Smooth muscle cell (in vitro differentiated cells): ENCODE data around the gene GAS6. TPM values are rescaled to one million over a fixed set of nuclear protein-coding genes. Genes with fewer than 3 reads are reported as not detected.

Source experiments
- DNase-seq: peaks from one replicate; lab custom pipeline; 2025; ENCODE audit not compliant: unreplicated experiment; lab: John Stamatoyannopoulos, UW
- H2AFZ ChIP-seq: fragments of 200-600 bp; sonication (generic); 2 replicates; pipeline ENCODE4 v1.6.0; 2016; ENCODE audit warnings: antibody characterized with exemption, low read depth, mild to moderate bottlenecking
- H3F3A ChIP-seq: fragments of 200-600 bp; sonication (generic); 2 replicates; pipeline ENCODE4 v1.6.0; 2017; ENCODE audit warnings: antibody characterized with exemption, low read depth
- H3K27ac ChIP-seq: fragments of 200-600 bp; sonication (generic); 2 replicates; pipeline ENCODE4 v1.5.1; 2016; ENCODE audit warnings: low read depth, mild to moderate bottlenecking
- H3K27me3 ChIP-seq: fragments of 200-600 bp; sonication (generic); 2 replicates; pipeline ENCODE4 v1.6.1; 2016; ENCODE audit warnings: low read depth, mild to moderate bottlenecking
- H3K36me3 ChIP-seq: fragments of 200-600 bp; sonication (generic); 2 replicates; pipeline ENCODE4 v1.5.1; 2016; ENCODE audit warnings: low read depth
- H3K4me1 ChIP-seq: fragments of 200-600 bp; sonication (generic); 2 replicates; pipeline ENCODE4 v1.5.1; 2016; ENCODE audit warnings: low read depth
- H3K4me2 ChIP-seq: fragments of 200-600 bp; sonication (generic); 2 replicates; pipeline ENCODE4 v1.6.0; 2016; ENCODE audit warnings: mild to moderate bottlenecking
- H3K4me3 ChIP-seq: fragments of 200-600 bp; sonication (generic); 2 replicates; pipeline ENCODE4 v1.5.1; 2016; ENCODE audit warnings: mild to moderate bottlenecking
- H3K79me2 ChIP-seq: fragments of 200-600 bp; sonication (generic); 2 replicates; pipeline ENCODE4 v1.6.0; 2016; ENCODE audit warnings: low read depth, mild to moderate bottlenecking
- H3K9ac ChIP-seq: fragments of 200-600 bp; sonication (generic); 2 replicates; pipeline ENCODE4 v1.6.0; 2016; ENCODE audit warnings: low read depth
- H3K9me3 ChIP-seq: fragments of 200-600 bp; sonication (generic); replicated peaks from 2 replicates; pipeline ENCODE4 v1.5.1; 2016; ENCODE audit warnings: low read depth
- H4K20me1 ChIP-seq: fragments of 200-600 bp; sonication (generic); 2 replicates; pipeline ENCODE4 v1.6.0; 2016; ENCODE audit warnings: low read depth
- CTCF ChIP-seq: fragments of 200-600 bp; sonication (generic); IDR thresholded peaks from 2 replicates; pipeline ENCODE4 v1.5.1; 2017; ENCODE audit warnings: borderline replicate concordance, mild to moderate bottlenecking, antibody characterized with exemption; ENCODE audit not compliant: insufficient read depth, poor library complexity, severe bottlenecking
- WGBS: methylation state at CpG from one replicate; pipeline ENCODE4 v1.1.7; 2016; ENCODE audit warnings: low lambda C conversion rate; 5-methylcytosine and 5-hydroxymethylcytosine counted together
- polyA plus RNA-seq: library from polyadenylated mRNA; unstranded; fragments of >200 nt; fragmentation: Nextera tagmentation; extraction: Ambion mirVana; gene quantifications from 2 replicates; pipeline ENCODE4 v1.2.1, GENCODE V29; 2016
- total RNA-seq: library from RNA; depleted of rRNA; stranded (reverse); fragments of >200 nt; gene quantifications from 2 replicates; pipeline ENCODE4 v1.2.3, GENCODE V29; 2014

GAS6 gene
- total and polyA plus RNA-seq, 2 experiments from 2014 or later = 21.7 to 45.2 TPM

DNA sequence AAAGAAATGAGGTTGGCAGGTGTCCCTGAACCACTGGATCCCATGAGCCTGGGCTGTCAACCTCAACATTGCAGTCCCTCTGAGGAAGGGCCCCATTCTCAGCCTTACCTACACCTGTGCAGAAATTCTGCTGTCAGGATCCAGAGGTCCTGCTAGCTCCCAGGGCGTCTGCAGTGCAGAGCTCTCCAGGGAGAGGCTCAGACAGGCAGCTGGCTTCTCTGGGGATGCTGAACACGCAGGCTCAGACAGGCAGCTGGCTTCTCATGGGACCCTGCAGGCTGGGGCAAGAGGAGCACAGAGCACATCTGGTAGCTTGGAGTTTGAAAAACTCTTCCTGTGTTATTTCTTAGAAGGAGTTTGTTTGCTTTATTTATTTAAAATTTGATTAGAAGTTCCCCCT lies 53.9 kb downstream of the GAS6 start:
- Histone ChIP-seq H4K20me1 (no peaks in the 10 kb centered on the region), H3F3A (no peaks in the 10 kb centered on the region), H3K9me3 (no peaks in the 10 kb centered on the region), H3K36me3 (no peaks in the 10 kb centered on the region), H3K27me3 (no peaks in the 10 kb centered on the region), H3K79me2 (no peaks in the 10 kb centered on the region), H3K4me2 (no peak overlapping the region), H3K9ac (no peak overlapping the region), H3K27ac (no peak overlapping the region), H3K4me1 (peaks cover 6% of the 10 kb centered on the region), H2AFZ (no peak overlapping the region), H3K4me3 (no peak overlapping the region)
- DNase-seq = no peak
- TF ChIP-seq CTCF = no peak
- WGBS = 77% methylated on average over 2 of the region's 2 CpGs

GRCh38 chr13:113808058-113808834 lies 55.6 kb downstream of the GAS6 start:
- WGBS = 77% methylated on average over 12 of the region's 12 CpGs
- Histone ChIP-seq H3K4me1 (no peaks in the 10 kb centered on the region), H3K79me2 (no peaks in the 10 kb centered on the region), H3K9ac (no peak overlapping the region), H3K36me3 (no peaks in the 10 kb centered on the region), H3K4me2 (no peak overlapping the region), H3F3A (no peaks in the 10 kb centered on the region), H3K4me3 (no peak overlapping the region), H3K27me3 (no peaks in the 10 kb centered on the region), H3K27ac (no peak overlapping the region), H2AFZ (no peak overlapping the region), H4K20me1 (no peaks in the 10 kb centered on the region), H3K9me3 (no peaks in the 10 kb centered on the region)
- no peak for TF ChIP-seq CTCF
- no peak for DNase-seq

- Histone ChIP-seq H4K20me1 (no peaks in the 10 kb centered on the region), H3K4me1 (peaks cover 6% of the 10 kb centered on the region), H3F3A (no peaks in the 10 kb centered on the region), H3K4me2 (no peak overlapping the region), H3K4me3 (no peak overlapping the region), H2AFZ (no peak overlapping the region), H3K9me3 (no peaks in the 10 kb centered on the region), H3K79me2 (no peaks in the 10 kb centered on the region), H3K9ac (no peak overlapping the region), H3K27me3 (no peaks in the 10 kb centered on the region), H3K36me3 (no peaks in the 10 kb centered on the region), H3K27ac (no peak overlapping the region)
- DNase-seq = no peak
- TF ChIP-seq CTCF = no peak
- 97% methylated on average over 13 of the region's 13 CpGs for WGBS
Observed at GRCh38 chr13:113806526-113806925, 57.4 kb downstream of the GAS6 start.

DNA sequence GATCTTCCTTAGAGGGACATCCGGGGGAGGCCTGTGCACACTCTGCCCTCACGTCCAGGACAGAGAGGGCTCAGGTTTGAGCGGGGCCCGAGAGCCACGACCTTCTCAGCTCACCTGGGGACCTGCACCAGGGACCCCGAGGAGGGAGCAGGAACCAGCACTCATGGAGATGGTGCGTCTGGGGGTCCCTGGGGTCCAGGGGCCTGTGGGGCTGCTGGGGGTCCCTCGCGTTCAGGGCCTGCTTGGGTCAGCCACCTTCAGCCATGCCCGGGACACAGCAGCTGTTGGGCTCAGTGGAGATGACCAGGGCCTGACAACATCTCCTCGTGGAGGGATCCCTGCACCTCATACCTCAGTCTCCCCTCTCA lies 57.8 kb downstream of the GAS6 start:
- no peak overlapping the region for H3K4me3 ChIP-seq
- TF ChIP-seq CTCF = no peak
- no peak overlapping the region for H3K27ac ChIP-seq
- DNase-seq = no peak
- no peaks in the 10 kb centered on the region for H3K79me2 ChIP-seq
- no peaks in the 10 kb centered on the region for H3F3A ChIP-seq
- H3K9me3 ChIP-seq = no peaks in the 10 kb centered on the region
- H3K4me1 ChIP-seq = peaks cover 6% of the 10 kb centered on the region
- 92% methylated on average over 8 of the region's 11 CpGs for WGBS
- H3K36me3 ChIP-seq = no peaks in the 10 kb centered on the region
- H3K4me2 ChIP-seq = no peak overlapping the region
- H3K9ac ChIP-seq = no peak overlapping the region
- no peaks in the 10 kb centered on the region for H3K27me3 ChIP-seq
- no peaks in the 10 kb centered on the region for H4K20me1 ChIP-seq
- no peak overlapping the region for H2AFZ ChIP-seq
